ENCODE measurements around the gene HMG20A. TPM values are rescaled to one million over a fixed set of nuclear protein-coding genes. Genes with fewer than 3 reads are reported as not detected.

HMG20A gene
- total RNA-seq, 6 donors from 2014 or later, result 33.1 to 155 (median 39.3) TPM

GRCh38 chr15:77499087-77499760 is 78.5 kb downstream of the HMG20A start:
- Histone ChIP-seq H3K27me3 (no peaks in the 10 kb centered on the region), H3K27ac (no peak overlapping the region), H3K4me1 (peaks cover 35 to 46% (median 41%) of the 10 kb centered on the region in 4 donors), H3K4me3 (no peak overlapping the region), H3K36me3 (no peaks in the 10 kb centered on the region), H3K9me3 (no peaks in the 10 kb centered on the region)
- WGBS, 2 donors, result 85 to 86% methylated on average over 4 of the region's 4 CpGs
- no peak for ATAC-seq (ENCODE audit: low FRiP score in 2 of 2)
- DNase-seq, result no peak
- no peak for TF ChIP-seq EP300 (IDR thresholded peaks at IDR 0.05)
- no peak for TF ChIP-seq POLR2AphosphoS5 (IDR thresholded peaks at IDR 0.05)
- no peak for TF ChIP-seq POLR2A (IDR thresholded peaks at IDR 0.05)
- no peak for TF ChIP-seq CTCF (IDR thresholded peaks at IDR 0.05)

- 91 to 100% methylated on average over 2 of the region's 2 CpGs for WGBS, 2 donors
- Histone ChIP-seq H3K4me3 (no peak overlapping the region), H3K4me1 (peaks cover 34 to 52% (median 45%) of the 10 kb centered on the region in 4 donors), H3K36me3 (no peaks in the 10 kb centered on the region), H3K9me3 (no peaks in the 10 kb centered on the region), H3K27me3 (no peaks in the 10 kb centered on the region), H3K27ac (no peak overlapping the region)
- no peak for TF ChIP-seq POLR2A (IDR thresholded peaks at IDR 0.05)
- TF ChIP-seq EP300 (IDR thresholded peaks at IDR 0.05), result no peak
- no peak for TF ChIP-seq POLR2AphosphoS5 (IDR thresholded peaks at IDR 0.05)
- TF ChIP-seq CTCF (IDR thresholded peaks at IDR 0.05), result no peak
- DNase-seq, result no peak
- ATAC-seq (ENCODE audit: low FRiP score in 2 of 2), result no peak
These were observed 80.3 kb downstream of the HMG20A start for GRCh38 chr15:77500989-77501388.

DNA sequence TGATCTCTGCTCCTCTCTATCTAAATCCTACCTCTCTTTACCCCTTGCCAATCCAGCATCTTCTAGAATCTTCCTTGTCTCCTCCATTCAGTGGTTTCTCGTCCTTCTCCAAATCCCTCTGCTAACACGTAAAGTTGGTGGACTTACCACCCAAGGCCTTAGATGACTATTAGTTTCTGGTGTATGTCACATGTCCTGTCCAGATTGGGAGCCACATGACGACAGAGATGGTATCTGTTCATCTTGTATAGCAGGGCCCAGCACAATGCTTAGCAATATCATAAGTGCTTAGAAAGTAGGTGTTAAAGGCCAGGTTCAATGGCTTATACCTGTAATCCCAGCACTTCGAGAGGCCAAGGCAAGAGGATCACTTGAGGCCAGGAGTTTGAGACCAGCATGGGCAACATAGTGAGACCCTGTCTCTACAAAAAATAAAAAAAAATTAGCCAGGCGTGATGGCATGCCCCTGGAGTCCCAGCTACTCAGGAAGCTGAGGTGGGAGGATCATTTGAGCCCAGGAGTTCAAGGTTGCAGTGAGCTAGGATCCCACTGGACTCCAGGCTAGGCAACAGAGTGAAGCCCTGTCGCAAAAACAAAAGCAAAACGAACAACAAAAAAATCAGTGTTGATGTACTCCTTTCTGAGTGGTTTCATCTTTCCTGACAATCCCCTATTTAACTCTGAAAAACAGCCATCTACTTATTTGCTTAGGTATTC is 81.8 kb downstream of the HMG20A start:
- H3K36me3 ChIP-seq, result no peaks in the 10 kb centered on the region
- TF ChIP-seq POLR2AphosphoS5 (IDR thresholded peaks at IDR 0.05), result no peak
- 91 to 95% methylated on average over 7 of the region's 7 CpGs for WGBS, 2 donors
- H3K4me1 ChIP-seq, result peaks cover 33 to 52% (median 44%) of the 10 kb centered on the region in 4 donors
- H3K9me3 ChIP-seq, result no peaks in the 10 kb centered on the region
- DNase-seq (no peak), ATAC-seq (ENCODE audit: low FRiP score in 2 of 2) (no peak)
- H3K27ac ChIP-seq, result no peak overlapping the region
- no peaks in the 10 kb centered on the region for H3K27me3 ChIP-seq
- no peak overlapping the region for H3K4me3 ChIP-seq

DNA sequence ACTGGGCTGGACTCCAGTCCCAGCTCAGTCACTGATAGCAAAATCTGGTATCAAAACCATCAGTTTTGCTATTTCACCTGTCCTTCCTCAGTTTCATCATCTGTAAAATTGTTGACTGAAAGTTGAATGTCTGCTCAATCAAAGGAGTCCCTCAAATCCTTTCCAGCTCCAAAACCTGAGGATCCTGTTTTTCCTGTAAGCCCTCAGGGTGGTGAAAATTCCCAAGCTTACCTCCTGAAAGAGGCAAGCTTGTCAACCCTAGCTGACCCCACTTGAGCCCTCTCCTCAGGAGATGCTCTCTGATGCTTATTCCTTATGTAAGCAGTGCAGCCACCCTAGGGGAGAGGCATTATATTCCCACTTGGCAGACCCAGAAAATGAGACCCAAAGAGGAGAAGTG is 82.6 kb downstream of the HMG20A start:
- TF ChIP-seq POLR2AphosphoS5 (IDR thresholded peaks at IDR 0.05), result no peak
- TF ChIP-seq CTCF (IDR thresholded peaks at IDR 0.05), result no peak
- no peak for TF ChIP-seq POLR2A (IDR thresholded peaks at IDR 0.05)
- TF ChIP-seq EP300 (IDR thresholded peaks at IDR 0.05), result no peak
- H3K36me3 ChIP-seq, result no peaks in the 10 kb centered on the region
- ATAC-seq (ENCODE audit: low FRiP score in 2 of 2), result no peak
- peaks cover 33 to 52% (median 44%) of the 10 kb centered on the region in 4 donors for H3K4me1 ChIP-seq
- no peak overlapping the region for H3K27ac ChIP-seq
- DNase-seq, result no peak
- no peak overlapping the region for H3K4me3 ChIP-seq
- H3K9me3 ChIP-seq, result no peaks in the 10 kb centered on the region
- no peaks in the 10 kb centered on the region for H3K27me3 ChIP-seq

DNA sequence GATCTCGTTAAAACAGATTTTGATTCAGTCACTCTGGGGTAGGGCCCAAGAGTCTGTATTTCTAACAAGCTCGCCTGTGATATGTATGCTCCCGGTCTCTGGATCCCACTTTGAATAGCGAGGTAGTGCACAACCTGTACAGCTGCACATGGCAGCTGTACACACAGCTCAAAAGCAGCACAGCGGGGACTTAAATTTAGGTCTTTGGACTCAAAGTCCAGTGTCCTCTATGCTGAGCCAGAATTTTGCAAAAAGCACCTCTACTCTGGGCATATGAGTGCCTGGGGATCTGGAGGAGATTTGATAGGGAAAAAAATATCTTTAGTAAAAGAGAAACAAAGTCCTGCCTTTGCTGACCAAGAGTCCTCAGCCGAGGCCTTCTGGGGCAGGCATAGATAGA is 83.1 kb downstream of the HMG20A start:
- H3K27ac ChIP-seq, result no peak overlapping the region
- no peaks in the 10 kb centered on the region for H3K36me3 ChIP-seq
- H3K27me3 ChIP-seq, result no peaks in the 10 kb centered on the region
- H3K9me3 ChIP-seq, result no peaks in the 10 kb centered on the region
- no peak overlapping the region for H3K4me3 ChIP-seq
- DNase-seq (no peak), ATAC-seq (ENCODE audit: low FRiP score in 2 of 2) (no peak)
- TF ChIP-seq POLR2AphosphoS5 (IDR thresholded peaks at IDR 0.05) (no peak), CTCF (IDR thresholded peaks at IDR 0.05) (no peak), EP300 (IDR thresholded peaks at IDR 0.05) (no peak), POLR2A (IDR thresholded peaks at IDR 0.05) (no peak)
- peaks cover 33 to 52% (median 44%) of the 10 kb centered on the region in 4 donors for H3K4me1 ChIP-seq
- WGBS, 2 donors, result 93 to 94% methylated on average over 6 of the region's 6 CpGs
